ENCODE measurements around the gene CEP170B.

GRCh38 chr14:104935955-104936354 is 70.9 kb downstream of the CEP170B start:
- TF ChIP-seq CTCF (IDR thresholded peaks at IDR 0.05), result no peak
- no peak for TF ChIP-seq POLR2AphosphoS5 (IDR thresholded peaks at IDR 0.05)
